ENCODE data around the gene FAM163A.
A peak's percentile ranks its signal among the peaks of the same experiment; 100 is the strongest.

Gene FAM163A

GRCh38 chr1:179774566-179774965 is 31.5 kb downstream of the FAM163A start:
- H3K4me3 ChIP-seq (ENCODE audit: control insufficient read depth, low read depth, low read length) = no peak overlapping the region
- TF ChIP-seq CTCF (conservative IDR thresholded peaks at IDR 0.05; ENCODE audit: control insufficient read depth, insufficient read depth, low read depth, low read length) = no peak
- DNase-seq (ENCODE audit: low read depth) = no peak

- DNase-seq (ENCODE audit: low read depth) = no peak
- H3K4me3 ChIP-seq (ENCODE audit: control insufficient read depth, low read depth, low read length) = no peak overlapping the region
- no peak for TF ChIP-seq CTCF (conservative IDR thresholded peaks at IDR 0.05; ENCODE audit: control insufficient read depth, insufficient read depth, low read depth, low read length)
Measured at GRCh38 chr1:179775009-179775408, 31.9 kb downstream of the FAM163A start.

GRCh38 chr1:179776831-179777230 is 33.7 kb downstream of the FAM163A start:
- no peak for DNase-seq (ENCODE audit: low read depth)
- no peak overlapping the region for H3K4me3 ChIP-seq (ENCODE audit: control insufficient read depth, low read depth, low read length)
- no peak for TF ChIP-seq CTCF (conservative IDR thresholded peaks at IDR 0.05; ENCODE audit: control insufficient read depth, insufficient read depth, low read depth, low read length)

- no peak overlapping the region for H3K4me3 ChIP-seq (ENCODE audit: control insufficient read depth, low read depth, low read length)
- TF ChIP-seq CTCF (conservative IDR thresholded peaks at IDR 0.05; ENCODE audit: control insufficient read depth, insufficient read depth, low read depth, low read length) = no peak
- DNase-seq (ENCODE audit: low read depth) = no peak
Measured at GRCh38 chr1:179777731-179778130, 34.6 kb downstream of the FAM163A start.

- TF ChIP-seq CTCF (conservative IDR thresholded peaks at IDR 0.05; ENCODE audit: control insufficient read depth, insufficient read depth, low read depth, low read length) = no peak
- no peak overlapping the region for H3K4me3 ChIP-seq (ENCODE audit: control insufficient read depth, low read depth, low read length)
- peak; percentile 3 for DNase-seq (ENCODE audit: low read depth)
Measured at GRCh38 chr1:179779645-179780272, 36.7 kb downstream of the FAM163A start.

- TF ChIP-seq CTCF (conservative IDR thresholded peaks at IDR 0.05; ENCODE audit: control insufficient read depth, insufficient read depth, low read depth, low read length) = no peak
- H3K4me3 ChIP-seq (ENCODE audit: control insufficient read depth, low read depth, low read length) = no peak overlapping the region
- DNase-seq (ENCODE audit: low read depth) = peak; percentile 37
Measured at GRCh38 chr1:179781962-179782361, 38.9 kb downstream of the FAM163A start.

- TF ChIP-seq CTCF (conservative IDR thresholded peaks at IDR 0.05; ENCODE audit: control insufficient read depth, insufficient read depth, low read depth, low read length) = no peak
- no peak overlapping the region for H3K4me3 ChIP-seq (ENCODE audit: control insufficient read depth, low read depth, low read length)
- no peak for DNase-seq (ENCODE audit: low read depth)
Measured at GRCh38 chr1:179785031-179785431, 41.9 kb downstream of the FAM163A start.
